HepG2 (cell line): ENCODE results near the gene HSPA14. TPM values are rescaled to one million over a fixed set of nuclear protein-coding genes. Genes with fewer than 3 reads are reported as not detected.

Experiments
- ASH2L ChIP-seq: fragments of 300-600, 200-600 bp; sonication (generic); IDR thresholded peaks from 2 replicates; pipeline ENCODE4 v1.7.0; 2017; ENCODE audit warnings: low read depth, mild to moderate bottlenecking, moderate library complexity, mixed read lengths, low read length; ENCODE audit not compliant: insufficient read length
- CEBPB ChIP-seq: IDR thresholded peaks from 2 replicates; pipeline ENCODE4 v1.6.1; 2011; ENCODE audit warnings: low read depth, low read length, improper control_type of control experiment, borderline replicate concordance
- DNMT3B ChIP-seq: conservative IDR thresholded peaks from 2 replicates; pipeline ENCODE4 v1.6.1; 2016; ENCODE audit warnings: missing biosample characterization, control low read depth
- EZH2 ChIP-seq: conservative IDR thresholded peaks from 2 replicates; pipeline ENCODE4 v1.6.1; 2012; ENCODE audit warnings: mild to moderate bottlenecking, low read depth, low read length, moderate library complexity
- HNF4A ChIP-seq: sonication (generic); formaldehyde crosslinking; IDR thresholded peaks from 2 replicates; pipeline ENCODE4 v1.4.0; 2020; ENCODE audit warnings: missing genetic modification reagents
- HOXA5 ChIP-seq: sonication (generic); formaldehyde crosslinking; IDR thresholded peaks from 2 replicates; pipeline ENCODE4 v1.4.0; 2020; ENCODE audit warnings: missing genetic modification reagents
- MEIS2 ChIP-seq: sonication (generic); formaldehyde crosslinking; IDR thresholded peaks from 2 replicates; pipeline ENCODE4 v1.9.0; 2021; ENCODE audit warnings: mild to moderate bottlenecking, missing genetic modification reagents
- NCOA1 ChIP-seq: sonication (generic); formaldehyde crosslinking; IDR thresholded peaks from 2 replicates; pipeline ENCODE4 v1.9.0; 2021; ENCODE audit warnings: missing genetic modification reagents
- TARDBP ChIP-seq: sonication (generic); formaldehyde crosslinking; IDR thresholded peaks from 2 replicates; pipeline ENCODE4 v1.8.0; 2022; ENCODE audit warnings: mild to moderate bottlenecking, missing genetic modification reagents
- TOE1 ChIP-seq: sonication (generic); formaldehyde crosslinking; IDR thresholded peaks from 2 replicates; pipeline ENCODE4 v1.4.0; 2020; ENCODE audit warnings: mild to moderate bottlenecking, missing genetic modification reagents
- ZNF24 ChIP-seq: fragments of 450-650 bp; IDR thresholded peaks from 2 replicates; pipeline ENCODE4 v1.6.1; 2017; ENCODE audit warnings: antibody characterized with exemption, mild to moderate bottlenecking
- ZNF281 ChIP-seq: sonication (generic); formaldehyde crosslinking; IDR thresholded peaks from 2 replicates; pipeline ENCODE4 v1.4.0; 2020; ENCODE audit warnings: missing genetic modification reagents, borderline replicate concordance
- ZNF430 ChIP-seq: sonication (generic); formaldehyde crosslinking; IDR thresholded peaks from 2 replicates; pipeline ENCODE4 v1.9.0; 2021; ENCODE audit warnings: mild to moderate bottlenecking, missing genetic modification reagents
- ZNF572 ChIP-seq: sonication (generic); formaldehyde crosslinking; IDR thresholded peaks from 2 replicates; pipeline ENCODE4 v1.5.1; 2020; ENCODE audit warnings: mild to moderate bottlenecking, missing genetic modification reagents
- ZNF709 ChIP-seq: sonication (generic); formaldehyde crosslinking; IDR thresholded peaks from 2 replicates; pipeline ENCODE4 v1.5.0; 2020; ENCODE audit warnings: mild to moderate bottlenecking, missing genetic modification reagents
- polyA plus RNA-seq, 8 experiments: library from polyadenylated mRNA; depleted of rRNA in 3 of 8; stranded (reverse) in 7 of 8; unstranded in 1 of 8; fragments of >200 nt; fragmentation: Illumina TruSeq in 4 of 8; extraction: Trizol in 4 of 8; gene quantifications; 2 replicates each; pipeline versions ENCODE4 v1.2.1 to v1.2.3, GENCODE V29; 2011 to 2016; ENCODE audit warnings: low read depth in 4 of 8, missing spikeins in 1 of 8, mixed read lengths in 1 of 8; ENCODE audit not compliant: insufficient read depth in 1 of 8
- total RNA-seq, 5 experiments: library from RNA; depleted of rRNA; stranded (reverse); fragments of >200 nt; fragmentation: Illumina TruSeq; extraction: Trizol; gene quantifications; 2 replicates each; pipeline ENCODE4 v1.2.3, GENCODE V29; 2016; ENCODE audit warnings: low read depth in 1 of 5
- TF ChIP-seq, protein P1 (sequence below): sonication (generic); formaldehyde crosslinking; IDR thresholded peaks from 2 replicates; pipeline ENCODE4 v1.9.0; 2021; ENCODE audit warnings: missing genetic modification reagents, borderline replicate concordance
- TF ChIP-seq, protein P2 (sequence below): sonication (generic); formaldehyde crosslinking; IDR thresholded peaks from 2 replicates; pipeline ENCODE4 v1.4.0; 2020; ENCODE audit warnings: missing genetic modification reagents

HSPA14 gene
- total and polyA plus RNA-seq, 2 of the 13 experiments (the other 11 are each of a cell fraction or from before 2014, with no cell fraction given) = 10.7 to 29.8 TPM

GRCh38 chr10:14837757-14838581, at the start of gene HSPA14, which contains the start of the genes CDNF and MSANTD7 (continued):
- no peak for TF ChIP-seq ZNF572 (CRISPR knock-in tag)
- TF ChIP-seq TARDBP = peak; percentile 17
- 0 out of 2 replicates have a peak, but pooled peaks have one; percentile 17 for TF ChIP-seq NCOA1 (CRISPR knock-in tag)
- TF ChIP-seq DNMT3B = peak; percentile 48; the same call in 1 of the 2 replicates
- TF ChIP-seq, protein P1, sequence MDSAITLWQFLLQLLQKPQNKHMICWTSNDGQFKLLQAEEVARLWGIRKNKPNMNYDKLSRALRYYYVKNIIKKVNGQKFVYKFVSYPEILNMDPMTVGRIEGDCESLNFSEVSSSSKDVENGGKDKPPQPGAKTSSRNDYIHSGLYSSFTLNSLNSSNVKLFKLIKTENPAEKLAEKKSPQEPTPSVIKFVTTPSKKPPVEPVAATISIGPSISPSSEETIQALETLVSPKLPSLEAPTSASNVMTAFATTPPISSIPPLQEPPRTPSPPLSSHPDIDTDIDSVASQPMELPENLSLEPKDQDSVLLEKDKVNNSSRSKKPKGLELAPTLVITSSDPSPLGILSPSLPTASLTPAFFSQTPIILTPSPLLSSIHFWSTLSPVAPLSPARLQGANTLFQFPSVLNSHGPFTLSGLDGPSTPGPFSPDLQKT (CRISPR knock-in tag) = no peak
- TF ChIP-seq ASH2L = peak; percentile 70
- no peak for TF ChIP-seq EZH2
- no peak for TF ChIP-seq HNF4A
- no peak for TF ChIP-seq ZNF281 (CRISPR knock-in tag)
- peak; percentile 90 for TF ChIP-seq CEBPB
- no peak for TF ChIP-seq ZNF24
- TF ChIP-seq HOXA5 (CRISPR knock-in tag) = peak; percentile 86
- TF ChIP-seq ZNF709 (CRISPR knock-in tag) = no peak
- peak; percentile 55; the same call in 1 of the 2 replicates for TF ChIP-seq TOE1
- no peak; the same call in 1 of the 2 replicates for TF ChIP-seq MEIS2
- TF ChIP-seq, protein P2, sequence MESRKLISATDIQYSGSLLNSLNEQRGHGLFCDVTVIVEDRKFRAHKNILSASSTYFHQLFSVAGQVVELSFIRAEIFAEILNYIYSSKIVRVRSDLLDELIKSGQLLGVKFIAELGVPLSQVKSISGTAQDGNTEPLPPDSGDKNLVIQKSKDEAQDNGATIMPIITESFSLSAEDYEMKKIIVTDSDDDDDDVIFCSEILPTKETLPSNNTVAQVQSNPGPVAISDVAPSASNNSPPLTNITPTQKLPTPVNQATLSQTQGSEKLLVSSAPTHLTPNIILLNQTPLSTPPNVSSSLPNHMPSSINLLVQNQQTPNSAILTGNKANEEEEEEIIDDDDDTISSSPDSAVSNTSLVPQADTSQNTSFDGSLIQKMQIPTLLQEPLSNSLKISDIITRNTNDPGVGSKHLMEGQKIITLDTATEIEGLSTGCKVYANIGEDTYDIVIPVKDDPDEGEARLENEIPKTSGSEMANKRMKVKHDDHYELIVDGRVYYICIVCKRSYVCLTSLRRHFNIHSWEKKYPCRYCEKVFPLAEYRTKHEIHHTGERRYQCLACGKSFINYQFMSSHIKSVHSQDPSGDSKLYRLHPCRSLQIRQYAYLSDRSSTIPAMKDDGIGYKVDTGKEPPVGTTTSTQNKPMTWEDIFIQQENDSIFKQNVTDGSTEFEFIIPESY = no peak
- peak; percentile 68; the same call in 1 of the 2 replicates for TF ChIP-seq ZNF430 (CRISPR knock-in tag)
